Measurements from ENCODE around the gene TNRC18.

Gene TNRC18

GRCh38 chr7:5454485-5454884, 30.9 kb upstream of the TNRC18 start:
- Histone ChIP-seq H3K4me1 (ENCODE audit: insufficient read depth, low read length, poor library complexity, severe bottlenecking) (peaks cover 31% of the 10 kb centered on the region), H3K27me3 (ENCODE audit: insufficient read depth, low read length, poor library complexity, severe bottlenecking) (no peaks in the 10 kb centered on the region), H3F3A (ENCODE audit: low read depth) (no peaks in the 10 kb centered on the region), H2AFZ (ENCODE audit: low read length) (no peak overlapping the region), H3K36me3 (ENCODE audit: insufficient read depth, low read length) (no peaks in the 10 kb centered on the region), H3K9ac (ENCODE audit: low read depth, low read length, poor library complexity, severe bottlenecking) (no peak overlapping the region), H3K4me2 (ENCODE audit: low read depth, low read length, poor library complexity, severe bottlenecking) (no peak overlapping the region), H3K9me3 (ENCODE audit: insufficient read depth, low read depth, low read length) (no peaks in the 10 kb centered on the region), H3K9me2 (replicated peaks; ENCODE audit: low read depth, low read length) (no peaks in the 10 kb centered on the region), H3K79me2 (ENCODE audit: insufficient read depth, low read length) (no peaks in the 10 kb centered on the region), H3K4me3 (ENCODE audit: low read length, poor library complexity, severe bottlenecking) (no peak overlapping the region), H4K20me1 (ENCODE audit: insufficient read depth, low read length, poor library complexity, severe bottlenecking) (no peaks in the 10 kb centered on the region)
- TF ChIP-seq EZH2phosphoT487 (IDR thresholded peaks at IDR 0.05; ENCODE audit: borderline replicate concordance) (no peak), CTCF (conservative IDR thresholded peaks at IDR 0.05; ENCODE audit: low read length) (no peak)

- Histone ChIP-seq H3K9me2 (replicated peaks; ENCODE audit: low read depth, low read length) (no peaks in the 10 kb centered on the region), H3K9ac (ENCODE audit: low read depth, low read length, poor library complexity, severe bottlenecking) (no peak overlapping the region), H3K4me1 (ENCODE audit: insufficient read depth, low read length, poor library complexity, severe bottlenecking) (peaks cover 26% of the 10 kb centered on the region), H3K36me3 (ENCODE audit: insufficient read depth, low read length) (no peaks in the 10 kb centered on the region), H2AFZ (ENCODE audit: low read length) (no peak overlapping the region), H4K20me1 (ENCODE audit: insufficient read depth, low read length, poor library complexity, severe bottlenecking) (no peaks in the 10 kb centered on the region), H3K79me2 (ENCODE audit: insufficient read depth, low read length) (no peaks in the 10 kb centered on the region), H3F3A (ENCODE audit: low read depth) (no peaks in the 10 kb centered on the region), H3K4me2 (ENCODE audit: low read depth, low read length, poor library complexity, severe bottlenecking) (no peak overlapping the region), H3K4me3 (ENCODE audit: low read length, poor library complexity, severe bottlenecking) (no peak overlapping the region), H3K27me3 (ENCODE audit: insufficient read depth, low read length, poor library complexity, severe bottlenecking) (no peaks in the 10 kb centered on the region), H3K9me3 (ENCODE audit: insufficient read depth, low read depth, low read length) (no peaks in the 10 kb centered on the region)
- TF ChIP-seq EZH2phosphoT487 (IDR thresholded peaks at IDR 0.05; ENCODE audit: borderline replicate concordance): no peak
- no peak for TF ChIP-seq CTCF (conservative IDR thresholded peaks at IDR 0.05; ENCODE audit: low read length)
These were observed 30.0 kb upstream of the TNRC18 start for GRCh38 chr7:5453566-5454075.

- Histone ChIP-seq H3K27me3 (ENCODE audit: insufficient read depth, low read length, poor library complexity, severe bottlenecking) (no peaks in the 10 kb centered on the region), H3K4me2 (ENCODE audit: low read depth, low read length, poor library complexity, severe bottlenecking) (no peak overlapping the region), H3K4me1 (ENCODE audit: insufficient read depth, low read length, poor library complexity, severe bottlenecking) (peaks cover 24% of the 10 kb centered on the region), H3K79me2 (ENCODE audit: insufficient read depth, low read length) (no peaks in the 10 kb centered on the region), H3K36me3 (ENCODE audit: insufficient read depth, low read length) (no peaks in the 10 kb centered on the region), H3K9me2 (replicated peaks; ENCODE audit: low read depth, low read length) (no peaks in the 10 kb centered on the region), H4K20me1 (ENCODE audit: insufficient read depth, low read length, poor library complexity, severe bottlenecking) (no peaks in the 10 kb centered on the region), H3K9me3 (ENCODE audit: insufficient read depth, low read depth, low read length) (no peaks in the 10 kb centered on the region), H3K9ac (ENCODE audit: low read depth, low read length, poor library complexity, severe bottlenecking) (no peak overlapping the region), H2AFZ (ENCODE audit: low read length) (no peak overlapping the region), H3K4me3 (ENCODE audit: low read length, poor library complexity, severe bottlenecking) (no peak overlapping the region), H3F3A (ENCODE audit: low read depth) (no peaks in the 10 kb centered on the region)
- TF ChIP-seq EZH2phosphoT487 (IDR thresholded peaks at IDR 0.05; ENCODE audit: borderline replicate concordance) (no peak), CTCF (conservative IDR thresholded peaks at IDR 0.05; ENCODE audit: low read length) (no peak)
These were observed 29.4 kb upstream of the TNRC18 start for GRCh38 chr7:5452937-5453540.
